GM10248 (cell line): Measurements from ENCODE around the gene KCNE3.

ENCODE experiments used
- CTCF ChIA-PET: fragments of 300-600 bp; sonication (Branson Sonifier 250); formaldehyde crosslinking; extraction: SDS; loops from one replicate; lab custom pipeline; 2021; ENCODE audit warnings: antibody characterized with exemption; lab: Yijun Ruan, JAX
- POLR2A ChIA-PET: fragments of 350-650 bp; sonication (Branson Sonifier 250); formaldehyde crosslinking; extraction: SDS; loops from one replicate; lab custom pipeline; 2020; ENCODE audit warnings: antibody characterized with exemption; lab: Yijun Ruan, JAX
- DNase-seq: peaks from one replicate; pipeline ENCODE4 v3.0.0; 2012; ENCODE audit errors: extremely low spot score
- TF ChIP-seq, protein P1 (sequence below): IDR thresholded peaks from 2 replicates; pipeline ENCODE4 v1.5.1; 2012; ENCODE audit warnings: mild to moderate bottlenecking, low read depth; ENCODE audit errors: extremely low read depth, missing control alignments, control extremely low read depth

Gene KCNE3

GRCh38 chr11:74438681-74439080, 28.7 kb downstream of the KCNE3 start:
- CTCF ChIA-PET: interaction anchor here (0.9 to 4.2 kb wide), 3 partner anchors 10 to 49 kb away, joined by 3 to 44 read pairs (median 8); no protein-coding TSS in a partner anchor
- POLR2A ChIA-PET: no interaction called here
- TF ChIP-seq, protein P1, sequence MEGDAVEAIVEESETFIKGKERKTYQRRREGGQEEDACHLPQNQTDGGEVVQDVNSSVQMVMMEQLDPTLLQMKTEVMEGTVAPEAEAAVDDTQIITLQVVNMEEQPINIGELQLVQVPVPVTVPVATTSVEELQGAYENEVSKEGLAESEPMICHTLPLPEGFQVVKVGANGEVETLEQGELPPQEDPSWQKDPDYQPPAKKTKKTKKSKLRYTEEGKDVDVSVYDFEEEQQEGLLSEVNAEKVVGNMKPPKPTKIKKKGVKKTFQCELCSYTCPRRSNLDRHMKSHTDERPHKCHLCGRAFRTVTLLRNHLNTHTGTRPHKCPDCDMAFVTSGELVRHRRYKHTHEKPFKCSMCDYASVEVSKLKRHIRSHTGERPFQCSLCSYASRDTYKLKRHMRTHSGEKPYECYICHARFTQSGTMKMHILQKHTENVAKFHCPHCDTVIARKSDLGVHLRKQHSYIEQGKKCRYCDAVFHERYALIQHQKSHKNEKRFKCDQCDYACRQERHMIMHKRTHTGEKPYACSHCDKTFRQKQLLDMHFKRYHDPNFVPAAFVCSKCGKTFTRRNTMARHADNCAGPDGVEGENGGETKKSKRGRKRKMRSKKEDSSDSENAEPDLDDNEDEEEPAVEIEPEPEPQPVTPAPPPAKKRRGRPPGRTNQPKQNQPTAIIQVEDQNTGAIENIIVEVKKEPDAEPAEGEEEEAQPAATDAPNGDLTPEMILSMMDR: no peak
- no peak for DNase-seq

DNA sequence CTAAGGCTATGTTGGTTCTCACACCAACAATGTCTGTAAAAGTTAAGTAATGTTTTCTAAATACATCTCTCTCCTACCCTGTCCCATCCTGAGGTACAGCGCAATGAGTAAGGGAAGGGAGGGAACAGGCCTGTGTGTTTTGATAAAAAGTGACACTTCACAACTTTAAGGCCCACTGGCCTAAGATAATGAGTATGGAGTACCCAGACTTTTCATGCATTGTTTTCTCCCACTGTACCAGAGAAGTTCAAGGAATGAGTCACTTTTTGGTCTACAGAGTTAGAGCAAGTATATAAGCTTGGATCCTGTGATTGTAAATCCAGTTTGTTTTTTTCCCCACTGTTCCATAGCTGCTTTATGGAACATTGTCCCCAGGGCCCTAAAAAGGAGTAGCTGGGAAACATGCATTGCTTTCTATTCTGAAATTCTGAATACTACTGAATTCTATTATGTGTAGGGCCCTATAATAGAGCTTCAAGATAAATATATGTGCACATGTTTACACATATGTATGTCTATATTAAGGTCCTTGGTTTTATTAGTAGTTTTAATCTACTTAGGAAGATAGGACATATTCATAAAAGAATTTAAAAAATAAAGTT, 29.8 kb downstream of the KCNE3 start:
- POLR2A ChIA-PET: no interaction called here
- CTCF ChIA-PET: interaction anchor here (0.8 to 4.2 kb wide), 6 partner anchors 9 to 182 kb away, joined by 3 to 44 read pairs (median 4); no protein-coding TSS in a partner anchor
- TF ChIP-seq, protein P1: no peak
- no peak for DNase-seq

DNA sequence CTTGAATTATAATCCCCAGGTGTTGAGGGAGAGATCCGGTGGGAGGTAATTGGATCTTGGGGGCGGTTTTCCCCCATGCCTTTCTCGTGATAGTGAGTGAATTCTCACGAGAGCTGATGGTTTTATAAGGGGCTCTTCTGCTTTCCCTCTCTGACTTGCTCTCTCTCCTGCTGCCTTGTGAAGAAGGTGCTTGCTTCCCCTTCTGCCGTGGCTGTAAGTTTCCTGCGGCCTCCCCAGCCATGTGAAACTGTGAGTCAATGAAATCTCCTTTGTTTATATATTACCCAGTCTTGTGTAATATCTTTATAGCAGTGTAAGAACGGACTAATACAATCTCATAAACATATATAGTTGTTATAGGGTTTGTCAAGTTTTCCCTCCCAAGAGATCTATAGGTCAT, 32.8 kb downstream of the KCNE3 start:
- CTCF ChIA-PET: interaction anchor here (0.8 to 4.2 kb wide), 4 partner anchors 10 to 19 kb away, joined by 3 to 44 read pairs (median 3); no protein-coding TSS in a partner anchor
- DNase-seq: no peak

GRCh38 chr11:74429205-74429604, 38.1 kb downstream of the KCNE3 start:
- POLR2A ChIA-PET: no interaction called here
- no peak for DNase-seq
- CTCF ChIA-PET: interaction anchor here (1.6 to 2.2 kb wide), 2 partner anchors 8 to 24 kb away, joined by 4 to 5 read pairs; no protein-coding TSS in a partner anchor
- TF ChIP-seq, protein P1: no peak

More for the DNA sequence above, 32.8 kb downstream of the KCNE3 start:
- POLR2A ChIA-PET: no interaction called here
- TF ChIP-seq, protein P1: no peak

DNA sequence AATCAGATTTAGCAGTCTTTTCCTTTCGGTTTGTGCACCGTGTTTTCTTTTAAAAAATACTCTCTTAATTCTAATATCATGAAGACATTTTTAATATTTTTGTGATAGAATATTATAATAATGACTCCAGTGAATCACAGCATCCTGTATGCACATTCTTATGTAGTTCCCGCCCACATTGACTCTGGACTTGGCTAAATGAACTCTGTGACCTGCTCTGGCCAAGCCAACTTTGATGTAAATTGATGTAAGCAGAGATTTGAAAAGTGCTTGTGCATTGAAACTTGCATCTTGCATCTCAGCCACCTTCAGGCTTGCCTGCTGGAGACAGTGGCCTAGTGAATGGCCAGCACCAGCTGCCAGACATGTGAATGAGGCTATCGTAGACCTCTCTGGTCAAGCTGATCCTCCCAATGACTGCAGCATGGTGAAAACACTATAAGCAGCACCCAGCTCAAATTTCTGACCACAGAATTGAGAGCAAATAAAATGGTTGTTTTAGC, 39.9 kb downstream of the KCNE3 start:
- TF ChIP-seq, protein P1: no peak
- no peak for DNase-seq
- POLR2A ChIA-PET: no interaction called here
- CTCF ChIA-PET: interaction anchor here (1.4 to 2.2 kb wide), 4 partner anchors 10 to 172 kb away, joined by 3 to 5 read pairs (median 4); no protein-coding TSS in a partner anchor

- POLR2A ChIA-PET: no interaction called here
- CTCF ChIA-PET: interaction anchor here (1.4 to 1.5 kb wide), 2 partner anchors 9 to 17 kb away, joined by 3 read pairs; no protein-coding TSS in a partner anchor
- DNase-seq: no peak
- TF ChIP-seq, protein P1: no peak
These were observed 42.2 kb downstream of the KCNE3 start for GRCh38 chr11:74425100-74425499.
